ENCODE data around the gene POLD1.
"Not testable (repeated sequence)": the region's sequence is repeated elsewhere in the genome, so short reads cannot be mapped to it uniquely, and the experiment has no call there.

POLD1 gene

GRCh38 chr19:50390952-50391351, 6.8 kb downstream of the POLD1 start:
- DNase-seq (ENCODE audit: low read depth) = not testable (repeated sequence)

- DNase-seq (ENCODE audit: low read depth) = no peak
These were observed 8.6 kb downstream of the POLD1 start for GRCh38 chr19:50392759-50393158.

- DNase-seq (ENCODE audit: low read depth) = no peak
These were observed 9.4 kb downstream of the POLD1 start for GRCh38 chr19:50393589-50393988.

GRCh38 chr19:50394017-50394416, 9.9 kb downstream of the POLD1 start:
- no peak for DNase-seq (ENCODE audit: low read depth)

GRCh38 chr19:50398675-50399367, 14.7 kb downstream of the POLD1 start:
- no peak for DNase-seq (ENCODE audit: low read depth)

- DNase-seq (ENCODE audit: low read depth) = no peak
These were observed 15.2 kb downstream of the POLD1 start for GRCh38 chr19:50399368-50399745.

- no peak for DNase-seq (ENCODE audit: low read depth)
These were observed 17.7 kb downstream of the POLD1 start for GRCh38 chr19:50401605-50402450.

- DNase-seq (ENCODE audit: low read depth) = no peak
These were observed 18.6 kb downstream of the POLD1 start for GRCh38 chr19:50402544-50403301.

GRCh38 chr19:50406156-50406820, 22.1 kb downstream of the POLD1 start:
- no peak for DNase-seq (ENCODE audit: low read depth)

GRCh38 chr19:50406829-50407228, 22.7 kb downstream of the POLD1 start:
- no peak for DNase-seq (ENCODE audit: low read depth)

GRCh38 chr19:50409347-50409746, 25.2 kb downstream of the POLD1 start:
- no peak for DNase-seq (ENCODE audit: low read depth)

GRCh38 chr19:50410109-50410508, 26.0 kb downstream of the POLD1 start:
- no peak for DNase-seq (ENCODE audit: low read depth)

- no peak for DNase-seq (ENCODE audit: low read depth)
These were observed 28.3 kb downstream of the POLD1 start for GRCh38 chr19:50412419-50412818.

- no peak for DNase-seq (ENCODE audit: low read depth)
These were observed 28.9 kb downstream of the POLD1 start for GRCh38 chr19:50413096-50413495.

GRCh38 chr19:50413531-50413930, 29.4 kb downstream of the POLD1 start:
- no peak for DNase-seq (ENCODE audit: low read depth)

- peak; percentile 58 for DNase-seq (ENCODE audit: low read depth)
These were observed 30.9 kb downstream of the POLD1 start for GRCh38 chr19:50414864-50415660.

- DNase-seq (ENCODE audit: low read depth) = no peak
These were observed 31.5 kb downstream of the POLD1 start for GRCh38 chr19:50415661-50416033.

- no peak for DNase-seq (ENCODE audit: low read depth)
These were observed 32.2 kb downstream of the POLD1 start for GRCh38 chr19:50416034-50416977.

- no peak for DNase-seq (ENCODE audit: low read depth)
These were observed 33.2 kb downstream of the POLD1 start for GRCh38 chr19:50417111-50418081.
